Adipocyte (in vitro differentiated cells): ENCODE measurements around the gene MITF.

ENCODE experiments used
- DNase-seq: peaks from one replicate; pipeline ENCODE4 v3.0.0-alpha.2; 2015; ENCODE audit warnings: low read depth
- H3K27me3 ChIP-seq: replicated peaks from 2 replicates; pipeline ENCODE4 v1.7.0; 2013; ENCODE audit warnings: mild to moderate bottlenecking, low read length, moderate library complexity; ENCODE audit not compliant: control insufficient read depth, insufficient read depth
- H3K36me3 ChIP-seq: 2 replicates; pipeline ENCODE4 v1.7.0; 2013; ENCODE audit warnings: low read length, mild to moderate bottlenecking, moderate library complexity; ENCODE audit not compliant: control insufficient read depth, insufficient read depth, severe bottlenecking
- H3K4me1 ChIP-seq: 2 replicates; pipeline ENCODE4 v1.7.0; 2013; ENCODE audit warnings: mild to moderate bottlenecking, low read length, moderate library complexity; ENCODE audit not compliant: control insufficient read depth, insufficient read depth
- H3K4me3 ChIP-seq: 2 replicates; pipeline ENCODE4 v1.7.0; 2013; ENCODE audit warnings: mild to moderate bottlenecking, low read length, moderate library complexity
- H3K9ac ChIP-seq: 2 replicates; pipeline ENCODE4 v1.7.0; 2013; ENCODE audit warnings: mild to moderate bottlenecking, low read length, moderate library complexity
- H3K9me3 ChIP-seq: 2 replicates; pipeline ENCODE4 v1.7.0; 2013; ENCODE audit warnings: mild to moderate bottlenecking, low read length, moderate library complexity; ENCODE audit not compliant: control insufficient read depth

The MITF gene

DNA sequence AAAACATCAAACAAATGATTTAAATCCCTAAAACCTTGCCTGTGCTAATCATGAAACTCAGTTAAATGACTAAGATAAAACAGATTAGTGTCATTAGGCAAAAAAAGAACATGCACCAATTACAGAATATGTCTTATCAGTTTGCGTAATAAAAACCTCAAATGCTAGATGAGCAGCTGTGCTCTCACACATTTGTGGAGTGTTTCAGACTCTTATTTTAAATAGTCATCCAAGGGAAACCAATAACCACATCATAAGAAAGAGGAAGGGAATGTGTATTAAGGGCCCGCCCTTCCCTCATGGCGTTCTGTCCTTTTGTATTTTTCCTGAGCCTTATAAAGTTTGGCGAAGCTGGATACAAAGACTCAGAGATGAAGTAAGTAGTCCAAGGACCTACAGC lies 266.8 kb downstream of the MITF start:
- Histone ChIP-seq H3K36me3 (no peaks in the 10 kb centered on the region), H3K4me1 (no peaks in the 10 kb centered on the region), H3K9ac (no peak overlapping the region), H3K27me3 (no peaks in the 10 kb centered on the region), H3K9me3 (peaks cover 7% of the 10 kb centered on the region), H3K4me3 (no peak overlapping the region)
- DNase-seq = no peak

DNA sequence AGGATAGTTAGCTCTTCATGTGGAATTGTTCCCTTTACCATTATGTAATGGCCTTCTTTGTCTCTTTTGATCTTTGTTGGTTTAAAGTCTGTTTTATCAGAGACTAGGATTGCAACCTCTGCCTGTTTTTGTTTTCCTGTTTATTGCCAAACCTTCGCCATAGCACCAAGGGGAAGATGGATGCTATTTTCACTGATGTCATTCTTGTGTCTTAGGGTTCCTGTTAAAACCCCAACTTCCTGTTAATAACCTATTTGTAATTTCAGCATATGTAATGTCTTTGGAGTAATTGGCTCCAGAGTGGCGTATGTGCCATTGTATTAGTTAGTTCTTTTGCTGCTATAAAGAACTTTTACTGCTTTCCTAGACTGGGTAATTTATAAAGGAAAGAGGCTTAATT lies 271.1 kb downstream of the MITF start:
- Histone ChIP-seq H3K36me3 (no peaks in the 10 kb centered on the region), H3K9me3 (no peaks in the 10 kb centered on the region), H3K9ac (no peak overlapping the region), H3K27me3 (no peaks in the 10 kb centered on the region), H3K4me3 (no peak overlapping the region), H3K4me1 (no peaks in the 10 kb centered on the region)
- no peak for DNase-seq

DNA sequence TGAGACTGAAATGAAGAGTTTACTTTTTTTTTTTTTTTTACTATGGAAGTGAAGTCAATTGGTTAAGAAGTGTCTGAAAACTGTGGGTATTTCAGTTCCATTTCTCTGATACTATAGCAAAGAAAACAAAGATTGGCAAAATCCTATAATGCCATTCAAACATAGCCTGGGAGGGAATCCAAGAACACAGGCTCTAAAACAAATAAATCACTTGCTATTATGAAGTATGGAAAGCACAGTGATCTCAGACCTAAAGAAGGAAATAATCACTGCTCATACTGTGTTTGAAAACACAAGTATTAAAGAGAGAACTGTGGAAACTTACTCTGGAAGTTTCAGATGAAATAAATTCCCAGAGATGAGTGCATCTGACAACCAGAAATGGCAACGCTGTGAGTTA lies 272.3 kb downstream of the MITF start:
- no peak overlapping the region for H3K4me3 ChIP-seq
- no peaks in the 10 kb centered on the region for H3K4me1 ChIP-seq
- no peaks in the 10 kb centered on the region for H3K36me3 ChIP-seq
- H3K9ac ChIP-seq = no peak overlapping the region
- no peaks in the 10 kb centered on the region for H3K9me3 ChIP-seq
- peak; percentile 30 for DNase-seq
- H3K27me3 ChIP-seq = no peaks in the 10 kb centered on the region
